Neural progenitor cell (in vitro differentiated cells): ENCODE data around the gene RNF40. TPM values are rescaled to one million over a fixed set of nuclear protein-coding genes. Genes with fewer than 3 reads are reported as not detected.

Experiments used
- DNase-seq: peaks from one replicate; pipeline ENCODE4 v3.0.0-alpha.2; 2016; ENCODE audit warnings: low spot score
- H2AFZ ChIP-seq: fragments of 200-600 bp; sonication (generic); replicated peaks from 2 replicates; pipeline ENCODE4 v1.6.1; 2016; ENCODE audit warnings: antibody characterized with exemption
- H3F3A ChIP-seq: fragments of 200-600 bp; sonication (generic); 2 replicates; pipeline ENCODE4 v1.6.1; 2016; ENCODE audit warnings: antibody characterized with exemption, low read depth
- H3K27ac ChIP-seq: fragments of 200-600 bp; sonication (generic); 2 replicates; pipeline ENCODE4 v1.5.1; 2016; ENCODE audit warnings: mild to moderate bottlenecking
- H3K27me3 ChIP-seq: fragments of 200-600 bp; sonication (generic); 2 replicates; pipeline ENCODE4 v1.6.1; 2016; ENCODE audit warnings: mild to moderate bottlenecking, moderate library complexity
- H3K36me3 ChIP-seq: fragments of 200-600 bp; sonication (generic); 2 replicates; pipeline ENCODE4 v1.5.1; 2016
- H3K4me1 ChIP-seq: fragments of 200-600 bp; sonication (generic); 2 replicates; pipeline ENCODE4 v1.6.1; 2016; ENCODE audit warnings: mixed run types
- H3K4me2 ChIP-seq: fragments of 200-600 bp; sonication (generic); 2 replicates; pipeline ENCODE4 v1.6.1; 2016
- H3K4me3 ChIP-seq: fragments of 200-600 bp; sonication (generic); 2 replicates; pipeline ENCODE4 v1.5.1; 2016
- H3K79me2 ChIP-seq: fragments of 200-600 bp; sonication (generic); 2 replicates; pipeline ENCODE4 v1.6.1; 2016; ENCODE audit warnings: low read depth
- H3K9ac ChIP-seq: fragments of 200-600 bp; sonication (generic); 2 replicates; pipeline ENCODE4 v1.6.1; 2016
- H3K9me3 ChIP-seq: fragments of 200-600 bp; sonication (generic); 2 replicates; pipeline ENCODE4 v1.5.1; 2016; ENCODE audit warnings: low read depth
- H4K20me1 ChIP-seq: fragments of 200-600 bp; sonication (generic); 2 replicates; pipeline ENCODE4 v1.6.1; 2016; ENCODE audit warnings: low read depth
- H3K27ac Mint-ChIP-seq: 3 replicates; pipeline ENCODE4 v1.8.0; 2021; ENCODE audit warnings: mixed read lengths
- H3K27me3 Mint-ChIP-seq: 2 replicates; pipeline ENCODE4 v1.8.0; 2022; ENCODE audit warnings: low read depth, mild to moderate bottlenecking, inconsistent platforms, moderate library complexity, mixed read lengths; ENCODE audit not compliant: insufficient read depth
- H3K36me3 Mint-ChIP-seq: 3 replicates; pipeline ENCODE4 v1.8.0; 2021; ENCODE audit warnings: mixed read lengths
- H3K4me1 Mint-ChIP-seq: 3 replicates; pipeline ENCODE4 v1.8.0; 2021; ENCODE audit warnings: mixed read lengths
- H3K4me3 Mint-ChIP-seq: 3 replicates; pipeline ENCODE4 v1.8.0; 2021; ENCODE audit warnings: mild to moderate bottlenecking, moderate library complexity, mixed read lengths
- H3K9me3 Mint-ChIP-seq: 3 replicates; pipeline ENCODE4 v1.8.0; 2020; ENCODE audit warnings: mixed read lengths
- EZH2 ChIP-seq: fragments of 200-600 bp; sonication (generic); IDR thresholded peaks from 2 replicates; pipeline ENCODE4 v1.6.1; 2017; ENCODE audit warnings: antibody characterized with exemption, mild to moderate bottlenecking, moderate library complexity
- EZH2phosphoT487 ChIP-seq: fragments of 200-600 bp; sonication (generic); IDR thresholded peaks from 2 replicates; pipeline ENCODE4 v1.6.1; 2017; ENCODE audit warnings: antibody characterized with exemption
- total RNA-seq: library from RNA; depleted of rRNA; stranded (reverse); fragments of >200 nt; gene quantifications from 2 replicates; pipeline ENCODE4 v1.2.3, GENCODE V29; 2015; ENCODE audit warnings: low replicate concordance
- TF ChIP-seq, protein P1 (sequence below): fragments of 200-600 bp; sonication (generic); IDR thresholded peaks from 2 replicates; pipeline ENCODE4 v1.5.1; 2017; ENCODE audit warnings: antibody characterized with exemption, mild to moderate bottlenecking

The RNF40 gene
- total RNA-seq, 1 donor from 2014 or later: 45.6 TPM

DNA sequence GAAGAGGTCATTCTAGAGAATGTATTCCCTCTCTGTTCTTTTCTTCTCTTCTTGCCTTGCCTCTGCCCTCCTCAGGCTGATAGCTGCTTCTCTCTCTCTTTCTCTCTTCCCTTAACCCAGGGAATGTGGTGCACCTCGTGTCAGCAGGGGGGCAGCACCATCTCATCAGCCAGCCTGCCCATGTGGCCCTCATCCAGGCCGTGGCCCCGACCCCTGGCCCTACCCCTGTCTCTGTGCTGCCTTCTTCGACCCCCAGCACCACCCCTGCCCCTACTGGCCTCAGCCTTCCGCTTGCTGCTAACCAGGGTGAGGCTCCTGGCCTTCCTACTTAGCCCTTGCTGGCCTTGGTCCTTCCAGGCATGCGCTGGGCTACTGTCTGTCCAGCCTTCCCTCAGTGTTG is 39.7 kb upstream of the RNF40 start:
- no peak for DNase-seq
- peaks cover 42% of the 10 kb centered on the region for H3K79me2 ChIP-seq

DNA sequence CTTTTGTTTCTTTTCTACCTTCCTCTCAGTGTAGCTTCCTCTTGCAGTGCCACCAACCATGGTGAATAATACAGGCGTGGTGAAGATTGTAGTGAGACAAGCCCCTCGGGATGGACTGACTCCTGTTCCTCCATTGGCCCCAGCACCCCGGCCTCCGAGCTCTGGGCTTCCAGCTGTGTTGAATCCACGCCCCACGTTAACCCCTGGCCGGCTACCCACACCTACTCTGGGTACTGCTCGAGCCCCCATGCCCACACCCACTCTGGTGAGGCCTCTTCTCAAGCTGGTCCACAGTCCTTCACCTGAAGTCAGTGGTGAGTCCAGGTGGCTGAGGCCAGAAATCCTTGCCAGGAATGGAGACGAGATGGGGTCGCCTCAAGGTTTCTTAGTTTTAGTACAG is 39.2 kb upstream of the RNF40 start:
- no peaks in the 10 kb centered on the region for H3K27me3 Mint-ChIP-seq
- TF ChIP-seq EZH2 (no peak), EZH2phosphoT487 (no peak)
- TF ChIP-seq, protein P1, sequence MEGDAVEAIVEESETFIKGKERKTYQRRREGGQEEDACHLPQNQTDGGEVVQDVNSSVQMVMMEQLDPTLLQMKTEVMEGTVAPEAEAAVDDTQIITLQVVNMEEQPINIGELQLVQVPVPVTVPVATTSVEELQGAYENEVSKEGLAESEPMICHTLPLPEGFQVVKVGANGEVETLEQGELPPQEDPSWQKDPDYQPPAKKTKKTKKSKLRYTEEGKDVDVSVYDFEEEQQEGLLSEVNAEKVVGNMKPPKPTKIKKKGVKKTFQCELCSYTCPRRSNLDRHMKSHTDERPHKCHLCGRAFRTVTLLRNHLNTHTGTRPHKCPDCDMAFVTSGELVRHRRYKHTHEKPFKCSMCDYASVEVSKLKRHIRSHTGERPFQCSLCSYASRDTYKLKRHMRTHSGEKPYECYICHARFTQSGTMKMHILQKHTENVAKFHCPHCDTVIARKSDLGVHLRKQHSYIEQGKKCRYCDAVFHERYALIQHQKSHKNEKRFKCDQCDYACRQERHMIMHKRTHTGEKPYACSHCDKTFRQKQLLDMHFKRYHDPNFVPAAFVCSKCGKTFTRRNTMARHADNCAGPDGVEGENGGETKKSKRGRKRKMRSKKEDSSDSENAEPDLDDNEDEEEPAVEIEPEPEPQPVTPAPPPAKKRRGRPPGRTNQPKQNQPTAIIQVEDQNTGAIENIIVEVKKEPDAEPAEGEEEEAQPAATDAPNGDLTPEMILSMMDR: no peak
- H3K79me2 ChIP-seq: peaks cover 41% of the 10 kb centered on the region

More for the DNA sequence above, 39.7 kb upstream of the RNF40 start:
- Mint-ChIP-seq H3K27ac (no peak overlapping the region), H3K9me3 (no peaks in the 10 kb centered on the region), H3K27me3 (no peaks in the 10 kb centered on the region), H3K4me1 (no peaks in the 10 kb centered on the region), H3K36me3 (peaks cover 41% of the 10 kb centered on the region), H3K4me3 (no peak overlapping the region)
- H2AFZ ChIP-seq: no peak overlapping the region
- TF ChIP-seq EZH2: no peak
- no peak for TF ChIP-seq EZH2phosphoT487
- TF ChIP-seq, protein P1: no peak
- no peaks in the 10 kb centered on the region for H3K27me3 ChIP-seq
- peaks cover 7% of the 10 kb centered on the region for H3K36me3 ChIP-seq
- H3K4me2 ChIP-seq: no peak overlapping the region
- no peak overlapping the region for H3K27ac ChIP-seq
- H3K9ac ChIP-seq: no peak overlapping the region
- no peaks in the 10 kb centered on the region for H3K9me3 ChIP-seq
- H3K4me3 ChIP-seq: no peak overlapping the region
- H4K20me1 ChIP-seq: peaks cover 42% of the 10 kb centered on the region
- no peaks in the 10 kb centered on the region for H3F3A ChIP-seq
- H3K4me1 ChIP-seq: no peaks in the 10 kb centered on the region

DNA sequence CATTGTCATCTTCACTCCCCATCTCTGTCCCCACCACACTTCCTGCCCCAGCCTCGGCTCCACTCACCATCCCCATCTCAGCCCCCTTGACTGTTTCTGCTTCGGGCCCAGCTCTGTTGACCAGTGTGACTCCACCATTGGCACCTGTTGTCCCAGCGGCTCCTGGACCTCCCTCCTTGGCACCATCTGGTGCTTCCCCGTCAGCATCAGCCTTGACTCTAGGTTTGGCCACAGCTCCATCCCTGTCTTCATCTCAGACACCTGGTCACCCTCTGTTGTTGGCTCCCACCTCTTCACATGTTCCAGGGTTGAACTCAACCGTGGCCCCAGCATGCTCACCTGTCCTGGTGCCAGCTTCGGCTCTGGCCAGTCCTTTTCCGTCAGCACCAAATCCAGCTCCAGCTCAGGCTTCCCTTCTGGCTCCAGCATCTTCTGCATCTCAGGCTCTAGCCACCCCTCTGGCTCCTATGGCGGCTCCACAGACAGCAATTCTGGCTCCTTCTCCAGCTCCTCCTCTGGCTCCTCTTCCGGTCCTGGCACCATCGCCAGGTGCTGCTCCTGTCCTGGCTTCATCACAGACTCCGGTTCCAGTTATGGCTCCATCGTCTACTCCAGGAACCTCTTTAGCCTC is 38.3 kb upstream of the RNF40 start:
- H3K9me3 Mint-ChIP-seq: no peaks in the 10 kb centered on the region

More for the DNA sequence above, 39.2 kb upstream of the RNF40 start:
- peaks cover 44% of the 10 kb centered on the region for H4K20me1 ChIP-seq
- no peaks in the 10 kb centered on the region for H3K4me1 ChIP-seq
- Mint-ChIP-seq H3K36me3 (peaks cover 41% of the 10 kb centered on the region), H3K4me1 (no peaks in the 10 kb centered on the region), H3K9me3 (no peaks in the 10 kb centered on the region), H3K27ac (no peak overlapping the region), H3K4me3 (no peak overlapping the region)
- H3K4me2 ChIP-seq: no peak overlapping the region
- no peak overlapping the region for H2AFZ ChIP-seq
- no peaks in the 10 kb centered on the region for H3K27me3 ChIP-seq
- no peaks in the 10 kb centered on the region for H3K9me3 ChIP-seq
- H3K9ac ChIP-seq: no peak overlapping the region
- H3K4me3 ChIP-seq: no peak overlapping the region
- H3K36me3 ChIP-seq: peaks cover 7% of the 10 kb centered on the region
- DNase-seq: no peak
- H3K27ac ChIP-seq: no peak overlapping the region
- no peaks in the 10 kb centered on the region for H3F3A ChIP-seq

More for the DNA sequence above, 38.3 kb upstream of the RNF40 start:
- H3K4me2 ChIP-seq: no peak overlapping the region
- DNase-seq: no peak
- no peaks in the 10 kb centered on the region for H3F3A ChIP-seq
- no peak overlapping the region for H3K27ac ChIP-seq
- no peaks in the 10 kb centered on the region for H3K27me3 ChIP-seq
- peaks cover 35% of the 10 kb centered on the region for H3K79me2 ChIP-seq
- H3K9me3 ChIP-seq: no peaks in the 10 kb centered on the region
- peaks cover 43% of the 10 kb centered on the region for H3K36me3 Mint-ChIP-seq
- no peaks in the 10 kb centered on the region for H3K4me1 ChIP-seq
- H4K20me1 ChIP-seq: peaks cover 48% of the 10 kb centered on the region
- H3K27me3 Mint-ChIP-seq: no peaks in the 10 kb centered on the region
- no peak overlapping the region for H3K4me3 ChIP-seq
- H3K9ac ChIP-seq: no peak overlapping the region
- H3K4me1 Mint-ChIP-seq: no peaks in the 10 kb centered on the region
- H2AFZ ChIP-seq: no peak overlapping the region
- no peak overlapping the region for H3K27ac Mint-ChIP-seq
- H3K36me3 ChIP-seq: peaks cover 7% of the 10 kb centered on the region
- no peak overlapping the region for H3K4me3 Mint-ChIP-seq
- TF ChIP-seq, protein P1: no peak
- TF ChIP-seq EZH2 (no peak), EZH2phosphoT487 (no peak)
